Lung (tissue), 12 donors: ENCODE measurements around the gene INO80E. TPM values are rescaled to one million over a fixed set of nuclear protein-coding genes. Genes with fewer than 3 reads are reported as not detected.

Source experiments
- ATAC-seq: fragments of 200-7000 bp; cut with Tn5 transposase; one replicate; pipeline ENCODE4 v1.9.1; 2020; ENCODE audit warnings: moderate number of reproducible peaks; ENCODE audit not compliant: insufficient read depth, low FRiP score
- DNase-seq, 3 donors: peaks; one replicate each; pipeline ENCODE4 v3.0.0-alpha.2; 2013 to 2017
- H3K27ac ChIP-seq, 2 donors: one replicate each; pipeline ENCODE4 v1.5.1; 2013; ENCODE audit warnings: mild to moderate bottlenecking in 2 of 2, moderate library complexity in 2 of 2, control low read depth in 1 of 2, inconsistent platforms in 1 of 2, low read depth in 1 of 2, low read length in 1 of 2
- H3K27me3 ChIP-seq, 3 donors: one replicate each; pipeline ENCODE4 v1.5.1; 2013; ENCODE audit warnings: low read length in 2 of 3; ENCODE audit not compliant: control insufficient read depth in 3 of 3, insufficient read depth in 3 of 3
- H3K36me3 ChIP-seq, 4 donors: one replicate each; pipeline ENCODE4 v1.5.1; 2013; ENCODE audit warnings: low read length in 4 of 4, mild to moderate bottlenecking in 1 of 4, moderate library complexity in 1 of 4; ENCODE audit not compliant: control insufficient read depth in 4 of 4, insufficient read depth in 4 of 4
- H3K4me1 ChIP-seq, 5 donors: one replicate each; pipeline ENCODE4 v1.5.1; 2013; ENCODE audit warnings: low read length in 5 of 5, mild to moderate bottlenecking in 2 of 5, moderate library complexity in 1 of 5; ENCODE audit not compliant: control insufficient read depth in 5 of 5, insufficient read depth in 5 of 5
- H3K4me3 ChIP-seq: one replicate; pipeline ENCODE4 v1.5.1; 2013; ENCODE audit warnings: mild to moderate bottlenecking, control low read depth, moderate library complexity
- H3K9ac ChIP-seq, 2 donors: one replicate each; pipeline ENCODE4 v1.5.1; 2013; ENCODE audit warnings: low read length in 2 of 2, control low read depth in 1 of 2; ENCODE audit not compliant: insufficient read depth in 1 of 2
- H3K9me3 ChIP-seq, 4 donors: one replicate each; pipeline ENCODE4 v1.5.1; 2013; ENCODE audit warnings: low read length in 3 of 4, mild to moderate bottlenecking in 1 of 4, moderate library complexity in 1 of 4; ENCODE audit not compliant: control insufficient read depth in 4 of 4, insufficient read depth in 3 of 4
- WGBS, 2 donors: extraction: QIAGEN DNeasy Blood & Tissue Kit; methylation state at CpG; one replicate each; pipeline ENCODE4 v1.1.7; 2013; 5-methylcytosine and 5-hydroxymethylcytosine counted together
- polyA plus RNA-seq, 2 donors: library from polyadenylated mRNA; stranded (reverse); fragments of 200-250 nt; gene quantifications; one replicate each; pipeline ENCODE4 v1.2.1, GENCODE V29; 2013
- total RNA-seq, 2 donors: library from RNA; depleted of rRNA in 1 of 2; stranded (reverse); fragments of >200 nt in 1 of 2; gene quantifications; one replicate each; pipeline ENCODE4 v1.2.1, GENCODE V29; 2014 to 2021
- TF ChIP-seq, protein P1 (sequence below): IDR thresholded peaks from 2 replicates; pipeline ENCODE4 v1.5.1; 2012; ENCODE audit warnings: mild to moderate bottlenecking; ENCODE audit errors: control extremely low read depth, extremely low read depth
- donor health status: control.
- donor health status: control.
- donor health status: Bipolar disorder and iron deficiency.
- donor health status: healthy.
- donor health status: DM: yes; HTN: yes; CAD: no.

Gene INO80E
- total and polyA plus RNA-seq, 4 donors: 37.5 to 105 (median 60.2) TPM

DNA sequence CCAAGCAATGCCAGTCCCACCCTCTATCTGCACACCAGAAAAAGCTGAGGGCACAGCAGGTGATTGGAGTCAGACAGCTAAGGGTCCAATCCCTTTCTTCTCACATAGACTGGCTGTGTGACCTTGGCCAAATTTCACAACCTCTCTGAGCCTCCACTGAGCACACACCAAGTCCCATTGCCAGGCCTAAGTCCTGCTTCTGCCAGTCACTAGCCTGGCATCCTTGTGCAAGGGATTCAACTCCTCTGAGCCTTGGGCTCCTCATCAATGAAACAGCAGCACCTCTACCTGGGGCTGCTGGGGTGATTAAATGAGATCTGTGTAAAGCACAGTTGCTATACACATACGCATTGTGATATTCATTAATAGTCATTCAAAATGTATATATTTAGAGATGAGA is 50.5 kb downstream of the INO80E start:
- ATAC-seq: no peak
- H3K36me3 ChIP-seq: no peaks in the 10 kb centered on the region

DNA sequence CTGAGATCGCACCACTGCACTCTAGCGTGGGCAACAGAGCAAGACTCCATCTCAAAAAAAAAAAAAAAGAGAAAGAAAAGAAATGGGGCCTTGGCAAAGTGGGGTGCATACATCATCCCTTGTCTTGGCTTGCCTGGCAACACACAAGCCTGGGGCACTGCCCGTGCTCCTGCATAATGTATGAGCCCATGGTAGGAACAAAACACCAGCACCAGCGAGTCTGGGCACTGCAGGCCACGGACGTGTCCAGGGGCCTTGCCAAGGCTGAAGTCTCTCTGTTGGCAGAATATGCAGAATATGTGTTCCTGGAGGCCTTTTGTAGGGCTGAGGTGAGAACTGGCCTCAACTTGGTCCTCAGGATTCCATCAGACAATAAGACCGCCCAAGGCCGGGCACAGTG is 53.8 kb downstream of the INO80E start:
- Histone ChIP-seq H3K27me3 (no peaks in the 10 kb centered on the region), H3K27ac (no peak overlapping the region), H3K4me1 (peaks cover 0 to 11% (median 3%) of the 10 kb centered on the region in 5 donors), H3K9ac (no peak overlapping the region), H3K36me3 (no peaks in the 10 kb centered on the region), H3K4me3 (no peak overlapping the region), H3K9me3 (no peaks in the 10 kb centered on the region)
- DNase-seq (no peak), ATAC-seq (no peak)
- 91 to 96% methylated on average over 8 of the region's 8 CpGs for WGBS, 2 donors
- TF ChIP-seq, protein P1, sequence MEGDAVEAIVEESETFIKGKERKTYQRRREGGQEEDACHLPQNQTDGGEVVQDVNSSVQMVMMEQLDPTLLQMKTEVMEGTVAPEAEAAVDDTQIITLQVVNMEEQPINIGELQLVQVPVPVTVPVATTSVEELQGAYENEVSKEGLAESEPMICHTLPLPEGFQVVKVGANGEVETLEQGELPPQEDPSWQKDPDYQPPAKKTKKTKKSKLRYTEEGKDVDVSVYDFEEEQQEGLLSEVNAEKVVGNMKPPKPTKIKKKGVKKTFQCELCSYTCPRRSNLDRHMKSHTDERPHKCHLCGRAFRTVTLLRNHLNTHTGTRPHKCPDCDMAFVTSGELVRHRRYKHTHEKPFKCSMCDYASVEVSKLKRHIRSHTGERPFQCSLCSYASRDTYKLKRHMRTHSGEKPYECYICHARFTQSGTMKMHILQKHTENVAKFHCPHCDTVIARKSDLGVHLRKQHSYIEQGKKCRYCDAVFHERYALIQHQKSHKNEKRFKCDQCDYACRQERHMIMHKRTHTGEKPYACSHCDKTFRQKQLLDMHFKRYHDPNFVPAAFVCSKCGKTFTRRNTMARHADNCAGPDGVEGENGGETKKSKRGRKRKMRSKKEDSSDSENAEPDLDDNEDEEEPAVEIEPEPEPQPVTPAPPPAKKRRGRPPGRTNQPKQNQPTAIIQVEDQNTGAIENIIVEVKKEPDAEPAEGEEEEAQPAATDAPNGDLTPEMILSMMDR: no peak

More for the DNA sequence above, 50.5 kb downstream of the INO80E start:
- peaks cover 0 to 2% (median 0%) of the 10 kb centered on the region in 3 donors for H3K27me3 ChIP-seq
- no peaks in the 10 kb centered on the region for H3K4me1 ChIP-seq
- H3K9ac ChIP-seq: no peak overlapping the region
- H3K27ac ChIP-seq: no peak overlapping the region
- no peak overlapping the region for H3K4me3 ChIP-seq
- TF ChIP-seq, protein P1: no peak
- H3K9me3 ChIP-seq: no peaks in the 10 kb centered on the region
- 94% methylated on average over 1 of the region's 1 CpG for WGBS, 2 donors
- no peak for DNase-seq

DNA sequence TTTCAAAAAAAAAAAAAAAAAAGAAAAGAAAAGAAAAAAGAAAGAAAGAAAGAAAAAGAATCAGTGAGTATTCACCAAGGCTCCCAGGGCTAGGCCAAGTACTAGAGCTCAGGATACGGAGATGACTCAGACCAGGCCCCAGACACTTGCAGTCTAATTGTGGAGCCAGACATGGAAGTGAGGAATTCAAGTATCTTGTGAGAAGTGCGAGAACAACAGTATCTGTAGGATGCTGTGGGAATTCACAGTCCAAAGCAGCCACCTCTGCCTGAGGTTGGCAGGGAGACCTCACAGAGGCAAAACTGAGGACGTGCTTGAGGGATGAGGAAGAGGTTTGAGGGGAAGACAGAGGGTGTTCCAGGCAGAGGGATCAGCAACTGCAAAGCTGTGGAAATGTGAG is 55.5 kb downstream of the INO80E start:
- TF ChIP-seq, protein P1: no peak
- Histone ChIP-seq H3K9me3 (no peaks in the 10 kb centered on the region), H3K27ac (no peak overlapping the region), H3K4me1 (peaks cover 0 to 11% (median 3%) of the 10 kb centered on the region in 5 donors), H3K27me3 (no peaks in the 10 kb centered on the region), H3K4me3 (no peak overlapping the region), H3K36me3 (peaks cover 0 to 3% (median 0%) of the 10 kb centered on the region in 4 donors), H3K9ac (no peak overlapping the region)
- DNase-seq (no peak), ATAC-seq (no peak)
- WGBS, 2 donors: 84 to 88% methylated on average over 3 of the region's 3 CpGs
